T-helper 1 cell treated with Interleukin-12 subunit alpha and Interleukin-12 subunit beta and Interleukin-4 antibody, amounts not matched to agents 30 ng/mL and 1 ng/mL, for 36 hours (primary cell): ENCODE data around the gene TRMT112. TPM values are rescaled to one million over a fixed set of nuclear protein-coding genes. Genes with fewer than 3 reads are reported as not detected.
"Not testable (repeated sequence)": the region's sequence is repeated elsewhere in the genome, so short reads cannot be mapped to it uniquely, and the experiment has no call there.

Experiments used
- intact Hi-C: fragments of 100-400 bp; cut with micrococcal nuclease; formaldehyde crosslinking; loops from one replicate; pipeline ENCODE4 v1.15.1; 2024
- total RNA-seq: library from RNA; stranded (reverse); gene quantifications from 2 replicates; pipeline ENCODE4 v1.2.3, GENCODE V29; 2022

The TRMT112 gene
- total RNA-seq, 1 donor from 2014 or later: 187 TPM

DNA sequence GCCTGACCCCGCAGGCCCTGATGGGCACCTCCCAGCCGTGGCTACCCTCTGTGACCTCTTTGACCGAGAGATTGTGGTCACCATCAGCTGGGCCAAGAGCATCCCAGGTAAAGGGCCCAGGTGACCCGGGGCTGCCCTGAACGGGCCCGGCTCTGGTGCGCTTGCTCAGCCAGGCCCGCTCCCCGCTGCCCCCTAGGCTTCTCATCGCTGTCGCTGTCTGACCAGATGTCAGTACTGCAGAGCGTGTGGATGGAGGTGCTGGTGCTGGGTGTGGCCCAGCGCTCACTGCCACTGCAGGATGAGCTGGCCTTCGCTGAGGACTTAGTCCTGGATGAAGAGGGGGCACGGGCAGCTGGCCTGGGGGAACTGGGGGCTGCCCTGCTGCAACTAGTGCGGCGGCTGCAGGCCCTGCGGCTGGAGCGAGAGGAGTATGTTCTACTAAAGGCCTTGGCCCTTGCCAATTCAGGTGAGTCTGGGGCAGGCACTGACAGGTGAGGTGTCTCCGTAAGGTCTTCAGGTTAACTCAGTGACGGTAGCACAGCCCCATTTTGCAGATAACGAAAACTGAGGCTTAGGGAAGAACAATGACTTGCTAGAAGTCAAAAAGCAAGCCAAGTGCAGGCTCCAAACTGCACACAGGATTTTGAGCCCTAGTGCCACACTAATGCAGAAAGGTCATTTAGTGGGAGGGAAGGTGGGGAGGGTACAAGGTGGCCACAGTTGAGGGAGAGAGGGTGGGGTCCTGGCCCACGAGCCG lies 2.4 kb downstream of the TRMT112 start:
- intact Hi-C loops: loop anchor here (5.0 kb wide), 1 partner anchor 1952 kb away; the partner anchor contains the start of gene RAB1B

DNA sequence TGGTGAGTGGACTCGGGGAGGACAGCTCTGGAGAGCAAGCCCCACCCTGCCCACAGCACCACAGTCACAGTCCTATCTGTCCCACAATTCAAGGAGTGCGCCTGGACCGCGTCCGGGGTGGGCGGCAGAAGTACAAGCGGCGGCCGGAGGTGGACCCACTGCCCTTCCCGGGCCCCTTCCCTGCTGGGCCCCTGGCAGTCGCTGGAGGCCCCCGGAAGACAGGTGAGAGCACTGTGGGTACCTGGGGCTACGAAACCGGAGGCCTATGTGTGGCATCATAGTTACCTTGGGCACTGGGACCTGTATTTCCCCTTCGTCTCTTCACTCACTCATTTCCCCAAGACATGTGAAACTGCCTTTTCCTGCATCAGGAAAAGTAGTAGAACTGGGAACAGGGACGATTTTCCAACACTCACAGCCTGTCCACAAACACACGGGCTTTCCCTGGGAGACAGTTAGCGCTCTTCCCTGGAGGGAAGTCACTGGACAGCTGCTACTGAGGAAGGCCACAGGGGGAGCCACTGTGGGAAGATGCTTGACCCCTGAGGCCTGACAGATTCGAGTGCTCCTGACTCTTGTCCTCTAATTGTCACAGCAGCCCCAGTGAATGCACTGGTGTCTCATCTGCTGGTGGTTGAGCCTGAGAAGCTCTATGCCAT lies 3.1 kb downstream of the TRMT112 start:
- intact Hi-C loops: no loop called here

DNA sequence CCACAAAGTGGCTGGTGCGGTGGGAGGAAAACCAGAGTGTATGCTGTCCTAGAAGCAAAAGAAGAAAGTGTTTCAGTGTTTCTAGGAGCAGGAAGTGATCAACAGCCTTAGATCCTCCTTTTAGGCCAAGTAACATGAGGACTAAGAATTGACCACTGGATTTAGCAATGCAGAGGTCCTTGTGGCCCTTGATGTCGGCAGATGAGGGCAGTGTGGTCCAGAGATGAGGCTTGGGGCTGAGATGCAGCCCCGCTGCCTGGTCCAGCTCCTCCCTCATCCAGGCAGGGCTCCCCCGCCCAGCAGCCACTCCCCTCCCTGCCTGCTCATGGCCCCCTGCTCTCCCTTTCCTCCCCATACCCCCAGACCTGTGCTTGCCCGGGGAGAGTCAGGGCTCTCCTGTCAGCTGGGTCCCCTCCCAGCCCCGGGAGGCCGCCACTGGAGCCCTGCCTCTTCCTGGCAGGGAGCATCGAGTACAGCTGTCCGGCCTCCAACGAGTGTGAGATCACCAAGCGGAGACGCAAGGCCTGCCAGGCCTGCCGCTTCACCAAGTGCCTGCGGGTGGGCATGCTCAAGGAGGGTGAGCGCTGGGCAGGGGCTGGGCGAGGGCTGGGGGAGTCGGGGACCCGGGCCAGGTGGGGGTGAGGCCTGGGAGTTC lies 3.7 kb downstream of the TRMT112 start:
- intact Hi-C loops: no loop called here

DNA sequence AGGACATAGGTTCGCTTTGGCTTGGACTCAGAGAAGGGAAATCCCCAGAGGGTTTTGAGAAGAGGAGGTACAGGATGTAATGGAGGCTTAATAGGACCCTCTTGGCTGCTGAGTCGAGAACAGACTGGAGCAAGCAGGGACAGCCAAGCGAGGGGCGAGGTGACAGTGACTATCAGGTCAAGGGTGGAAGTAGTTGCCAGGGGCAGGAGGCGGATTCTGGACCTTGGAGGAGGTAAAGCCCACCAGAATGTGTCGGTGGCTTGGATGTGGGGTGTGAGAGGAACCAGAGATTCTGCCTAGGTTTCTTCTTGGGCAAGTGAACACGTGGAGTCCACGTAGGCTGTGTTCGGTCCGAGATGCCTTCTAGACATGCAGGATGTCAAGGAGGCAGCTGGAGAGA lies 4.4 kb downstream of the TRMT112 start:
- intact Hi-C loops: no loop called here

DNA sequence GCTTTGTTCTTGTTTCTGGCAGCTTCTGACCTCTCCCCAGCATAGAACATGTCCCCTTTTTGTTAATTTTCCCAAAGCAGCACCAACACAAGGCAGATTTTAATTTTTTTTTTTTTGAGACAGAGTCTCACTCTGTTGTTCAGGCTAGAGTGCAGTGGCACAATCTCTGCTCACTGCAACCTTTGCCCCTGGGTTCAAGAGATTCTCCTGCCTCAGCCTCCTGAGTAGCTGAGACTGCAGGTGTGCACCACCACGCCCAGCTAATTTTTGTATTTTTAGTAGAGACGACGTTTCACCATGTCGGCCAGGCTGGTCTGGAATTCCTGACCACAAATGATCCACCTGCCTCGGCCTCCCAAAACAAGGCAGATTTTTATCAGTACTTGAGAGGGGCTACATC lies 9.6 kb downstream of the TRMT112 start:
- intact Hi-C loops: not testable (repeated sequence)

DNA sequence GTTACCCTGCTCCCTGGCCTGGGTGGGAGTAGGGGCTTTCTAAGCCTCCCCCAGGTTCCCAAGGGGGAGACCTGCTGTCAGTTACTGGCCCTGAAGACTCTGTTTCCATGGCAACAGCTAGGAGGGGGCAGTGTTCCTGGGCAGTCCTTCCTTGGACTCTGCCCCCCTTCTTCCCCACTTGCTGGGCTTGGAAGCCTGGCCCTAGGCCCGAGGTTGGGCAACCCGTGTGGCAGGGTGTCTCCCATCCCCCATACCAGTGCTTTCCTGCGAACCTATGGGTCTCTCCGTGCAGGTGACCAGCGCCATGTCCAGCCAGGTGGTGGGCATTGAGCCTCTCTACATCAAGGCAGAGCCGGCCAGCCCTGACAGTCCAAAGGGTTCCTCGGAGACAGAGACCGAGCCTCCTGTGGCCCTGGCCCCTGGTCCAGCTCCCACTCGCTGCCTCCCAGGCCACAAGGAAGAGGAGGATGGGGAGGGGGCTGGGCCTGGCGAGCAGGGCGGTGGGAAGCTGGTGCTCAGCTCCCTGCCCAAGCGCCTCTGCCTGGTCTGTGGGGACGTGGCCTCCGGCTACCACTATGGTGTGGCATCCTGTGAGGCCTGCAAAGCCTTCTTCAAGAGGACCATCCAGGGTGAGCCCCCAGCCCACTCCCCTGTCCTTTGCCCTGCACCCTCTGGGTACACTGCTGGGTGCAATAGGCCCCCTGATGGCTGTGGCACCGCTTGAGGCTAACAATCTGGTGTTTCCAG lies 10.3 kb downstream of the TRMT112 start:
- intact Hi-C loops: no loop called here

DNA sequence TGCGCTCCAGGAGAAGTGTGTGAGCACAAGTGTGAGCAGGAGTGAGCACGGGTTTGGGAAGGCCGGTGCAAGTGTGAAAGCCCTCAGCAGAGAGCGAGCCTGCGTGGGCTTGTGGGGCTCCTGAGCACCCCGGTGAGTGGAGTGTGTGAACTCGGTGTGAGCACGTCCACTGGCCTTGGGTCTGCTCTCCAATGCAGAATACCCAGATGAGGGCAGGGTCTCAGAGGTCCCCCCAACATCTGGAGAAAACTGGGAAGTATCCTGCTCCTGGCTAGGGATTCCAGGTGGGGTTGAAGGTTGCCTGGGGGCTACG lies 10.8 kb downstream of the TRMT112 start:
- intact Hi-C loops: no loop called here

DNA sequence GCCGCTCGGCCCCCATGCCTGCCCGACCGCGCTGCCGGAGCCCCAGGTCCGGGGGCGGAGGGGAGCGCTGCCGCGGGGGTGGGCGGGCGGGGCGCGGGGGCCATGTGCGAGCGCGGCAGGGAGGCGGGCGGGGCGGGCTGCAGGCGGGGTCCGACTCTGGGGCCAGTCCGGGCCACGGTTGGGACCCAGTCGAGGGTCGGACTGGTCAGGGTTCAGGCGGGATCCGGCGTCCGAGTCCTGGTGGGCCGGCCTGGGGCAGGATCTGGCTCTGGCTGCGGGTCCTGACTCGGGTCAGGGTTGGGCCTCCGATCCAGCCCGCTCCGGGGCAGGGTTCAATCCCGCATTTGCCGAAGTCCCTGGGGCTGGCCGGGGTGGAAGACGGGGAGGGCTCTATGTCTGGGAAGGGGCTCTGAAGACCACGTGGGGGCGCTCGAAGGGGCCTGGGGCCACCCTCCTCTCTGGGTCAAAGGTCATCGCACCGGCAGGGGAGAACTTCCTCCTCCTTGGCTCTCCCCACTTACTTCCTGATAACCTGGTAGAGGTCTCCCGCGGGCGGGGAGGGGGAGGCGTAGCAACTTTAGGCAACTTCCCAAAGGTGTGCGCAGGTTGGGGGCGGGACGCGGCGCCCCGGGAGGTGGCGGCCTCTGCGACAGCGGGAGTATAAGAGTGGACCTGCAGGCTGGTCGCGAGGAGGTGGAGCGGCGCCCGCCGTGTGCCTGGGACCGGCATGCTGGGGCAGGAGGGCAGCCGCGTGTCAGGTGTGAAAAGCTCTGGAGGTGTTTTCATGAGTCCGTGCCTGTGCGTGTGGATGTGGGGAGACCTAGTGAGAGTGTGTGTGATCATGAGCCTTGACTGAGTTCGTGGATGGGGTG lies 11.4 kb downstream of the TRMT112 start:
- intact Hi-C loops: loop anchor here (1.0 to 2.0 kb wide), 12 partner anchors 11 to 468 kb away; partner anchors contain the start of genes CCDC88B, COX8A, DNAJC4 and FKBP2

DNA sequence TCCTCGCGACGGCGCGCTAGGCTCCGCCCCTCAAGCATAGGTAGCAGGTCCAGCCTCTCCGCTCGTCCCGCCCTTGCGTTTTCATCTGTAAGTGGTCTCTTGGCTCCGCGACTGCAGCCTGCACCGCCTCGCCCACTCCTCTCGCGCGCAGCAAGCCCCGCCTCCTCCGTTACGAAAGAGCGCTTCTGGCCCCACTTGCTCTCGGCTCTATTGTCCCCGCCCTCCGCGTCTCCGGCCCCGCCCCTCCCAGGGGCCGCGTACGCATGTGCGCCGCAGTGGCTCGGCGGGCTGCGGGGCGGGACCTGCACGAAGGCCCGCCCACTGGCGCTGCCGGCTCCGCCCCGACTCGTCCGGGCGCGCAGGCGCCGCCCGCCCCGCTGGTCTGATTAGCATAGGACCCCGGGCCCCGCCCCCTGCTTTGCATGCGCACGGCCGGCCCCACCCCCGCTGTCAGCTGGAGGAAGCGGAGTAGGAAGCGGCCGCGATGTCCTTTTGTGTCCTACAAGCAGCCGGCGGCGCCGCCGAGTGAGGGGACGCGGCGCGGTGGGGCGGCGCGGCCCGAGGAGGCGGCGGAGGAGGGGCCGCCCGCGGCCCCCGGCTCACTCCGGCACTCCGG lies 12.2 kb downstream of the TRMT112 start, which contains the start of gene ESRRA:
TSS of gene ESRRA (plus strand) at position 450 of the 616 bp plus-strand sequence. CDS start 1,656 bp downstream, outside the sequence.
- intact Hi-C loops: loop anchor here (1.0 to 2.0 kb wide), 12 partner anchors 12 to 467 kb away; partner anchors contain the start of genes CCDC88B, COX8A, DNAJC4 and FKBP2

DNA sequence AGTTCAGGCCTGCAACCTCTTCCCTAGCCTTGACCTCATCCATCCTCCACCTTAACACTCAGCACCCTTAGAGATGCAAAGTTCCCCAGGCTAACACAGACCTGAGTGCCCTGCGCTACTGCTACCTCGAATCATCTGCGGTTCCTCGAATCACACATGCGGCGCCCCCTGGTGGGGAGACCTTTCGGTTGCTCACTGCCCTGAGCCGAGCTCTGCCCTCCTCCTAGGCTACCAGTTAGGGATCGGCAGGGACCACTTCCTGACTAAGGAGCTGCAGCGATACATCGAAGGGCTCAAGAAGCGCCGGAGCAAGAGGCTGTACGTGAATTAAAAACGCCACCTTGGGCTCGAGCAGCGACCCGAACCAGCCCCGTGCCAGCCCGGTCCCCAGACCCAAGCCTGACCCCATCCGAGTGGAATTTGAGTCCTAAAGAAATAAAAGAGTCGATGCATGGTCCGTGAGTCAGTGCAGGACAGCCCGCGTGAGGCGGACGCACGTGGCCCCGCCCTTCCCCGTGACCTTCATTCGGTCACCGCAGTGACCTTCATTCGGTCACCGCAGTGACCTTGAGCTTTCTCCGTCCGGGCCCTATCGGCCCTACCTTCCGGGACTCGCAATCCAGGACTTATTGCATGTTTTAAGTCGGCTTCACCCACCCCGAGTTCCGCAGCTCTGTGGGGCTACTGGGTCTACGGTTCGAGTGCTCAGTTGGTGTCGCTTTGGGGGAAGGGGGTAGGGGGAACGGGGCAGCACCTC lies 12.9 kb downstream of the TRMT112 start:
- intact Hi-C loops: loop anchor here (1.0 to 2.0 kb wide), 14 partner anchors 13 to 466 kb away; partner anchors contain the start of genes CCDC88B, COX8A, DNAJC4 and FKBP2

DNA sequence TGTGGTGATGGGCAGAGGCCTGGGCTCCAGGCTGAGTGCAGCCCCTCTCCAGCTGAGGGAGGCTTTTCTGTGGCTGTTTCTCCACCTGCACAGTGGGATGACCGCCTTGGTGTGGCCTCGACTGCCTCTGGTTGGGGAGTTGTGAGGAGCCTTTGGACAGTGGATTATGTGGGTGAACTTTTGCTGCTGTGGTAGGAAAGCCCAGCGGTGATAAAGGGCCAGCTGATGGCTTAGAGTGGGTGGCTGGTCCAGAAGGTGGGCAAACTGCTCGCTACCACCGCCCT lies 13.4 kb downstream of the TRMT112 start:
- intact Hi-C loops: loop anchor here (1.0 to 2.0 kb wide), 3 partner anchors 53 to 303 kb away; partner anchors contain the start of gene PLCB3

DNA sequence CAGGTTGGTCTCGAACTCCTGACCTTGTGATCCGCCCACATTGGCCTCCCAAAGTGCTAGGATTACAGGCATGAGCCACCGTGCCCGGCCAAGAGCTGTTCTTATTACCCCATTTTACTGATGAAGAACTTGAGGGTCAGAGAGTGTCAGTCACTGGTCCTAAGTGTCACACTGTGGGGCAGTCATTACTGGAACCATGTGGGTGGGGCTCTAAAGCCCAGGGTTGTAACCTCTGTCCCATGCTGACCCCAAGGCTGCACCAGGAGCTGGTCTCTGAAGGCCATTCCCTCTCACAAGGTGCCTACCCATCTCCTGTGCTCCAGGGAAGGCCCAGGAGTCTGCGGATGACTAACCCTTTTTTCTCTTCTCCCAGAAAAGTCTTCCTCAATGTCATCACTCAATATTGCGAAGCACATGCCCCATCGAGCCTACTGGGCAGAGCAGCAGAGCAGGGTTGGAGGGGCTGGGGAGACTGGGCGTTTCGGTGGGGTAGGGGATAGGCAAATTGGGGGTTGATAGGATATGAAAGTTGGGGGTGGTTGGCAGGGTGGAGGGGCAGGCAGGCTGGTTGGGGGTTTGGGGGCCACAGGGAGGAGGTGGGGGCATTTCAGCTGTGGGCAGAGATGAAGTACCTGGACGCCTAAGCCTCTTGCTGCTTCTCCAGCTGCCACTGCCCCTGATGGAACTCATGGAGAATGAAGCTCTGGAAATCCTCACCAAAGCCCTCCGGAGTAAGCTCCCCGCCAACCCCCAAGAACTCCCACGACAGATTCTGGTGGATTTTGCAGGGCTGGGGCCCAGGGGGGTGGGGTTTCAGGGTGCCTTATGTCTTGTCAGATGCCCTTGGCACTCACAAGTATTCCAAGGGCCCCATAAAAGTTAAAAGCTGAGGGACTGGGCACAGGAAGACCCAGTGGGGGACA lies 14.0 kb downstream of the TRMT112 start:
- intact Hi-C loops: loop anchor here (1.0 to 2.0 kb wide), 3 partner anchors 52 to 303 kb away; partner anchors contain the start of gene PLCB3

DNA sequence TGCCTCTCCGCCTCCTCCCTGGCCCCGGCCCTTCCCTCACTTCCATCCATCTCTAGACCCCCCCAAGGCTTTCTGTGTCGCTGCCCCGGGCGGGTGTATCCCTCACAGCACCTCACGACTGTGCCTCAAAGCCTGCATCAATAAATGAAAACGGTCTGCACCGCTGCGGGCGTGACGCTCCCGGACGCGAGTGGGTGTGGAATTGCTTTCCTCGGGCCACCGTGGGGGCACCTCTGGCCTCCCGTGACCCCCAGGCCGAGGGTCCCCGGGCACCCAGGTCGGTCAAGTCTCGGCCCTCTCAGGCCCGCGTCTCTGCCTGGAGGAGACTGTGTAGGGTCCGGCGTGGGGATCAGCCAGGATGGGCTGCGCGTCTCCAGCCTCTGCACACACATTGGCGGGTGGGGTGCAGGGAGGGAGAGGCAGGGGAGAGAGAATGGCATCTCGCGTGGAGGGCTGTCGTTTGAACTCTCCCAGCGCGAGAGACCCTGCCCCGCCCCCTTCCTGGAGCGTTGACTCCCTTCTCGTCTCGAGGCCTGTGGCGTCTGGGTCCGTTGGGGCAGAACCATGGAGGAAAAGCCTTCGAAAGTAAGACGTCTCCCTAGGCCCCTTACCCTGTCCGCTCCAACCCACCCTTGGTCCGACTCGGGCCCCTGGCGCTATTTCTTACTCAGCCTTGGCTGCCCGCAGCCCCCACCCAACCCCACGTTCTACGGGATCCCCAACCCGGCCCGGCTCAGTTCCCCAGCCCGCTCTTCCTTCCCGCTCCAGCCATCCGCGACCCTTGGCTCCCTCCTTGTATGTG lies 17.3 kb downstream of the TRMT112 start, which contains the start of gene CATSPERZ:
TSS of gene CATSPERZ (plus strand) at position 512 of the 802 bp plus-strand sequence. CDS start at position 565, 53 bp downstream.
- intact Hi-C loops: no loop called here

DNA sequence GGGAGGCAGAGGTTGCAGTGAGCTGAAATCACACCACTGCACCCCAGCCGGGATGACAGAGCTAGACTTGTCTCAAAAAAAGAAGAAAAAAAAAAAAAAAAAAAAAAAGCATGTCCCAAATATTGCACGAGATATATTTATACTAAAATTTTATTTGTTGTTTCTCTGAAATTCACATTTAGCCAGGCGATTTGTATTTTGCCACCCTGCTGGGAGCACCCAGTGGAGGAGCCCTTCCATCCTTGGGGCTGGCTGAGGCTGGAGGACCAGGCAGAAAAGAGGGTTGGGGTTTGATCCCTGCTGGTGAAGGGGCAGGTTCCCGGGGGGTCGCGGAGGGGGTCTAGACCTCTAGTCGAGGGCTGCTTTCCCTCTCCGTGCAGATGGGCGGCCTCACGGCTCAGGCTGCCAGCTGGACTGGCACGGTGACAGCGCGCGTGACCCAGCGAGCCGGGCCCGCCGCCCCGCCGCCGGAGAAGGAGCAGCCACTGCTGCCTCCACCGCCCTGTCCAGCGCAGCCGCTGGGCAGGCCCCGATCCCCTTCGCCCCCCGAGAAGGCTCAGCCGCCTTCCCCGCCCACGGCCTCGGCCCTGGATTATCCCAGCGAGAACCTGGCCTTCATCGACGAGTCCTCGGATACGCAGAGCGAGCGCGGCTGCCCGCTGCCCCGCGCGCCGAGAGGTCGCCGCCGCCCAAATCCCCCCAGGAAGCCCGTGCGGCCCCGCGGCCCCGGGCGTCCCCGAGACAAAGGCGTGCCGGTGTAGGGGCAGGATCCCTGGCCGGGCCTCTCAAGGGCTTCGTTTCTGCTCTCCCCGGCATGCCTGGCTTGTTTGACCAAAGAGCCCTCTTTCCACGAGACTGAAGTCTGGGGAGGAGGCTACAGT lies 18.2 kb downstream of the TRMT112 start:
- intact Hi-C loops: no loop called here

DNA sequence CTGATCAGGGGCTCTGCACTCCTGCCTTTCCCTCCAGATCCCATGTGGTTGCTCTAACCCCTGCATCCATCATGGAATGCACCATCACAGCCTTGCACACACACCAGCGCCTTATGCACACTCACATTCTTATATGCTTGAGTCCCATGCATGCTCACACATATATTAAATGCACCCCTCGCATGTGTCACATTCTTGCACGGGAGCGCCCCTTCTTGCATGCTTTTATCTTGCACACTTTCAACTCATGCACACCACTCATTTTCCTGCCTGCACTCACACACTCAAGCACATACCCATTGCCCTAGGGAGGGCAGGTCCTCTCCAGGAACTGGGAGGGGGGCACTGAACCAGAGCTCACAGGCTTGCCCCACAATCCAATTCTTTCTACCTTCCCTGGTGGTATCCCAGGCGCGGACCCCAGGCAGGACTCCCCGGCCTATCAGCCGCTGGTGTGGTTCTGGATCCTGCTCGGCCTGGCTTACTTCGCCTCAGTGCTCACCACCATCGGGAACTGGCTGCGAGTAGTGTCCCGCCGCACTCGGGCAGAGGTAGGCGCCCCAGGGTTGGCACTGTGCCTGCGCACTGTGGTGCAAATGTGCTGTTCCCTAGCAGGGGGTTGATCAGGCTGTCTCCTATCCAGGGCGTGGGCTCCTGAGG lies 19.5 kb downstream of the TRMT112 start:
- intact Hi-C loops: no loop called here
